ENCODE results near the gene TNFRSF12A.
A peak's percentile ranks its signal among the peaks of the same experiment; 100 is the strongest.

Gene TNFRSF12A

GRCh38 chr16:2988590-2989099, 31.5 kb upstream of the TNFRSF12A start:
- H3K4me1 ChIP-seq (ENCODE audit: control insufficient read depth, insufficient read depth, low read length): peaks cover 26% of the 10 kb centered on the region
- H3K9ac ChIP-seq (ENCODE audit: low read length): no peak overlapping the region
- no peak overlapping the region for H3K4me3 ChIP-seq (ENCODE audit: low read length)
- H3K27me3 ChIP-seq (ENCODE audit: control insufficient read depth, insufficient read depth, low read length): peaks cover 22% of the 10 kb centered on the region
- no peaks in the 10 kb centered on the region for H3K36me3 ChIP-seq (ENCODE audit: control insufficient read depth, insufficient read depth, low read length)
- no peaks in the 10 kb centered on the region for H3K9me3 ChIP-seq (ENCODE audit: control insufficient read depth, low read length)

- Histone ChIP-seq H3K4me3 (ENCODE audit: low read length) (no peak overlapping the region), H3K36me3 (ENCODE audit: control insufficient read depth, insufficient read depth, low read length) (no peaks in the 10 kb centered on the region), H3K9ac (ENCODE audit: low read length) (no peak overlapping the region), H3K4me1 (ENCODE audit: control insufficient read depth, insufficient read depth, low read length) (peaks cover 21% of the 10 kb centered on the region), H3K27me3 (ENCODE audit: control insufficient read depth, insufficient read depth, low read length) (peaks cover 19% of the 10 kb centered on the region), H3K9me3 (ENCODE audit: control insufficient read depth, low read length) (no peaks in the 10 kb centered on the region)
Observed at GRCh38 chr16:2990891-2991290, 29.3 kb upstream of the TNFRSF12A start.

GRCh38 chr16:2991566-2992261, 28.5 kb upstream of the TNFRSF12A start:
- H3K4me3 ChIP-seq (ENCODE audit: low read length): no peak overlapping the region
- no peaks in the 10 kb centered on the region for H3K36me3 ChIP-seq (ENCODE audit: control insufficient read depth, insufficient read depth, low read length)
- H3K9me3 ChIP-seq (ENCODE audit: control insufficient read depth, low read length): no peaks in the 10 kb centered on the region
- peaks cover 21% of the 10 kb centered on the region for H3K4me1 ChIP-seq (ENCODE audit: control insufficient read depth, insufficient read depth, low read length)
- H3K9ac ChIP-seq (ENCODE audit: low read length): no peak overlapping the region
- H3K27me3 ChIP-seq (ENCODE audit: control insufficient read depth, insufficient read depth, low read length): peaks cover 13% of the 10 kb centered on the region

GRCh38 chr16:2992383-2993081, 27.6 kb upstream of the TNFRSF12A start:
- H3K9ac ChIP-seq (ENCODE audit: low read length): no peak overlapping the region
- no peaks in the 10 kb centered on the region for H3K9me3 ChIP-seq (ENCODE audit: control insufficient read depth, low read length)
- no peaks in the 10 kb centered on the region for H3K36me3 ChIP-seq (ENCODE audit: control insufficient read depth, insufficient read depth, low read length)
- H3K4me3 ChIP-seq (ENCODE audit: low read length): no peak overlapping the region
- H3K27me3 ChIP-seq (ENCODE audit: control insufficient read depth, insufficient read depth, low read length): peaks cover 13% of the 10 kb centered on the region
- peaks cover 21% of the 10 kb centered on the region for H3K4me1 ChIP-seq (ENCODE audit: control insufficient read depth, insufficient read depth, low read length)

GRCh38 chr16:2996298-2996697, 23.9 kb upstream of the TNFRSF12A start:
- peaks cover 10% of the 10 kb centered on the region for H3K4me1 ChIP-seq (ENCODE audit: control insufficient read depth, insufficient read depth, low read length)
- no peaks in the 10 kb centered on the region for H3K27me3 ChIP-seq (ENCODE audit: control insufficient read depth, insufficient read depth, low read length)
- no peaks in the 10 kb centered on the region for H3K9me3 ChIP-seq (ENCODE audit: control insufficient read depth, low read length)
- no peak overlapping the region for H3K4me3 ChIP-seq (ENCODE audit: low read length)
- no peak overlapping the region for H3K9ac ChIP-seq (ENCODE audit: low read length)
- no peaks in the 10 kb centered on the region for H3K36me3 ChIP-seq (ENCODE audit: control insufficient read depth, insufficient read depth, low read length)

- no peaks in the 10 kb centered on the region for H3K27me3 ChIP-seq (ENCODE audit: control insufficient read depth, insufficient read depth, low read length)
- peaks cover 2% of the 10 kb centered on the region for H3K4me1 ChIP-seq (ENCODE audit: control insufficient read depth, insufficient read depth, low read length)
- no peaks in the 10 kb centered on the region for H3K36me3 ChIP-seq (ENCODE audit: control insufficient read depth, insufficient read depth, low read length)
- no peaks in the 10 kb centered on the region for H3K9me3 ChIP-seq (ENCODE audit: control insufficient read depth, low read length)
- no peak overlapping the region for H3K4me3 ChIP-seq (ENCODE audit: low read length)
- no peak overlapping the region for H3K9ac ChIP-seq (ENCODE audit: low read length)
Observed at GRCh38 chr16:2999929-3000328, 20.2 kb upstream of the TNFRSF12A start.

- Histone ChIP-seq H3K27me3 (ENCODE audit: control insufficient read depth, insufficient read depth, low read length) (no peaks in the 10 kb centered on the region), H3K9me3 (ENCODE audit: control insufficient read depth, low read length) (no peaks in the 10 kb centered on the region), H3K4me1 (ENCODE audit: control insufficient read depth, insufficient read depth, low read length) (peaks cover 4% of the 10 kb centered on the region), H3K4me3 (ENCODE audit: low read length) (no peak overlapping the region), H3K36me3 (ENCODE audit: control insufficient read depth, insufficient read depth, low read length) (no peaks in the 10 kb centered on the region), H3K9ac (ENCODE audit: low read length) (no peak overlapping the region)
Observed at GRCh38 chr16:3000540-3000939, 19.6 kb upstream of the TNFRSF12A start.

GRCh38 chr16:3001316-3001715, 18.9 kb upstream of the TNFRSF12A start:
- no peaks in the 10 kb centered on the region for H3K9me3 ChIP-seq (ENCODE audit: control insufficient read depth, low read length)
- no peaks in the 10 kb centered on the region for H3K36me3 ChIP-seq (ENCODE audit: control insufficient read depth, insufficient read depth, low read length)
- H3K9ac ChIP-seq (ENCODE audit: low read length): no peak overlapping the region
- no peaks in the 10 kb centered on the region for H3K27me3 ChIP-seq (ENCODE audit: control insufficient read depth, insufficient read depth, low read length)
- no peak overlapping the region for H3K4me3 ChIP-seq (ENCODE audit: low read length)
- peaks cover 11% of the 10 kb centered on the region for H3K4me1 ChIP-seq (ENCODE audit: control insufficient read depth, insufficient read depth, low read length)

GRCh38 chr16:3003582-3004270, 16.4 kb upstream of the TNFRSF12A start:
- Histone ChIP-seq H3K9ac (ENCODE audit: low read length) (no peak overlapping the region), H3K27me3 (ENCODE audit: control insufficient read depth, insufficient read depth, low read length) (peaks cover 8% of the 10 kb centered on the region), H3K4me3 (ENCODE audit: low read length) (no peak overlapping the region), H3K36me3 (ENCODE audit: control insufficient read depth, insufficient read depth, low read length) (no peaks in the 10 kb centered on the region), H3K9me3 (ENCODE audit: control insufficient read depth, low read length) (no peaks in the 10 kb centered on the region), H3K4me1 (ENCODE audit: control insufficient read depth, insufficient read depth, low read length) (peaks cover 34% of the 10 kb centered on the region)

- Histone ChIP-seq H3K4me1 (ENCODE audit: control insufficient read depth, insufficient read depth, low read length) (peaks cover 39% of the 10 kb centered on the region), H3K27me3 (ENCODE audit: control insufficient read depth, insufficient read depth, low read length) (peaks cover 8% of the 10 kb centered on the region), H3K9me3 (ENCODE audit: control insufficient read depth, low read length) (no peaks in the 10 kb centered on the region), H3K9ac (ENCODE audit: low read length) (no peak overlapping the region), H3K36me3 (ENCODE audit: control insufficient read depth, insufficient read depth, low read length) (no peaks in the 10 kb centered on the region), H3K4me3 (ENCODE audit: low read length) (no peak overlapping the region)
Observed at GRCh38 chr16:3004319-3004718, 15.8 kb upstream of the TNFRSF12A start.

- H3K4me1 ChIP-seq (ENCODE audit: control insufficient read depth, insufficient read depth, low read length): peaks cover 44% of the 10 kb centered on the region
- peaks cover 8% of the 10 kb centered on the region for H3K27me3 ChIP-seq (ENCODE audit: control insufficient read depth, insufficient read depth, low read length)
- no peaks in the 10 kb centered on the region for H3K9me3 ChIP-seq (ENCODE audit: control insufficient read depth, low read length)
- H3K4me3 ChIP-seq (ENCODE audit: low read length): no peak overlapping the region
- no peaks in the 10 kb centered on the region for H3K36me3 ChIP-seq (ENCODE audit: control insufficient read depth, insufficient read depth, low read length)
- peak overlapping the region; percentile 65 for H3K9ac ChIP-seq (ENCODE audit: low read length)
Observed at GRCh38 chr16:3004781-3005284, 15.3 kb upstream of the TNFRSF12A start.

Measured in mucosa of stomach (tissue), 1 donor.